Measurements from ENCODE around the gene TBL1Y.

Gene TBL1Y

GRCh38 chrY:6921061-6921460 lies 10.6 kb downstream of the TBL1Y start:
- H3K4me3 ChIP-seq: no peak overlapping the region
- H3K4me2 ChIP-seq: no peak overlapping the region
- H3K36me3 ChIP-seq: no peaks in the 10 kb centered on the region
- H3K4me1 ChIP-seq: no peaks in the 10 kb centered on the region
- H3K9ac ChIP-seq: no peak overlapping the region
- H3K27ac ChIP-seq: no peak overlapping the region
- no peaks in the 10 kb centered on the region for H3K9me3 ChIP-seq
- no peak for TF ChIP-seq Cebpa-rat (IDR thresholded peaks at IDR 0.05)
- H4K20me1 ChIP-seq: no peaks in the 10 kb centered on the region
- no peaks in the 10 kb centered on the region for H3K27me3 ChIP-seq

GRCh38 chrY:6928265-6928664 lies 17.8 kb downstream of the TBL1Y start:
- Histone ChIP-seq H3K27ac (no peak overlapping the region), H3K27me3 (no peaks in the 10 kb centered on the region)
- TF ChIP-seq Cebpa-rat (IDR thresholded peaks at IDR 0.05): no peak

GRCh38 chrY:6929237-6929636 lies 18.7 kb downstream of the TBL1Y start:
- H3K27me3 ChIP-seq: no peaks in the 10 kb centered on the region
- H3K4me1 ChIP-seq: no peaks in the 10 kb centered on the region
- H3K27ac ChIP-seq: no peak overlapping the region
- no peak overlapping the region for H3K9ac ChIP-seq
- no peaks in the 10 kb centered on the region for H4K20me1 ChIP-seq
- no peak overlapping the region for H3K4me3 ChIP-seq
- no peak for TF ChIP-seq Cebpa-rat (IDR thresholded peaks at IDR 0.05)
- no peaks in the 10 kb centered on the region for H3K36me3 ChIP-seq
- no peaks in the 10 kb centered on the region for H3K9me3 ChIP-seq
- H3K4me2 ChIP-seq: no peak overlapping the region

More at GRCh38 chrY:6928265-6928664, 17.8 kb downstream of the TBL1Y start:
- H3K4me1 ChIP-seq: no peaks in the 10 kb centered on the region
- H3K4me2 ChIP-seq: no peak overlapping the region
- no peaks in the 10 kb centered on the region for H3K36me3 ChIP-seq
- no peaks in the 10 kb centered on the region for H3K9me3 ChIP-seq
- H3K4me3 ChIP-seq: no peak overlapping the region
- no peak overlapping the region for H3K9ac ChIP-seq
- H4K20me1 ChIP-seq: no peaks in the 10 kb centered on the region

- H3K4me2 ChIP-seq: no peak overlapping the region
- no peaks in the 10 kb centered on the region for H3K36me3 ChIP-seq
- H3K4me3 ChIP-seq: no peak overlapping the region
- no peaks in the 10 kb centered on the region for H3K9me3 ChIP-seq
- H3K9ac ChIP-seq: no peak overlapping the region
- no peaks in the 10 kb centered on the region for H3K27me3 ChIP-seq
- H4K20me1 ChIP-seq: no peaks in the 10 kb centered on the region
- no peak overlapping the region for H3K27ac ChIP-seq
- TF ChIP-seq Cebpa-rat (IDR thresholded peaks at IDR 0.05): no peak
- no peaks in the 10 kb centered on the region for H3K4me1 ChIP-seq
These were observed 21.4 kb downstream of the TBL1Y start for GRCh38 chrY:6931779-6932396.

GRCh38 chrY:6935497-6935896 lies 25.0 kb downstream of the TBL1Y start:
- H3K4me1 ChIP-seq: no peaks in the 10 kb centered on the region
- H3K4me3 ChIP-seq: no peak overlapping the region
- H3K4me2 ChIP-seq: no peak overlapping the region
- H3K27me3 ChIP-seq: no peaks in the 10 kb centered on the region
- H3K27ac ChIP-seq: no peak overlapping the region
- no peaks in the 10 kb centered on the region for H3K36me3 ChIP-seq
- H3K9me3 ChIP-seq: no peaks in the 10 kb centered on the region
- H3K9ac ChIP-seq: no peak overlapping the region
- no peaks in the 10 kb centered on the region for H4K20me1 ChIP-seq
- no peak for TF ChIP-seq Cebpa-rat (IDR thresholded peaks at IDR 0.05)

- no peaks in the 10 kb centered on the region for H3K4me1 ChIP-seq
These were observed 37.2 kb downstream of the TBL1Y start for GRCh38 chrY:6947695-6948094.

GRCh38 chrY:6948378-6948777 lies 37.9 kb downstream of the TBL1Y start:
- Histone ChIP-seq H3K9ac (no peak overlapping the region), H3K9me3 (no peaks in the 10 kb centered on the region), H3K36me3 (no peaks in the 10 kb centered on the region), H3K27ac (no peak overlapping the region), H4K20me1 (no peaks in the 10 kb centered on the region), H3K4me2 (no peak overlapping the region), H3K27me3 (no peaks in the 10 kb centered on the region), H3K4me3 (no peak overlapping the region), H3K4me1 (no peaks in the 10 kb centered on the region)
- TF ChIP-seq Cebpa-rat (IDR thresholded peaks at IDR 0.05): no peak

More at GRCh38 chrY:6947695-6948094, 37.2 kb downstream of the TBL1Y start:
- H3K27me3 ChIP-seq: no peaks in the 10 kb centered on the region
- no peak overlapping the region for H3K4me2 ChIP-seq
- H3K36me3 ChIP-seq: no peaks in the 10 kb centered on the region
- no peak for TF ChIP-seq Cebpa-rat (IDR thresholded peaks at IDR 0.05)
- H3K27ac ChIP-seq: no peak overlapping the region
- no peak overlapping the region for H3K9ac ChIP-seq
- no peak overlapping the region for H3K4me3 ChIP-seq
- no peaks in the 10 kb centered on the region for H4K20me1 ChIP-seq
- no peaks in the 10 kb centered on the region for H3K9me3 ChIP-seq

- H3K4me3 ChIP-seq: no peak overlapping the region
- no peak for TF ChIP-seq Cebpa-rat (IDR thresholded peaks at IDR 0.05)
- no peaks in the 10 kb centered on the region for H3K36me3 ChIP-seq
- no peaks in the 10 kb centered on the region for H3K27me3 ChIP-seq
- H3K27ac ChIP-seq: no peak overlapping the region
- no peak overlapping the region for H3K9ac ChIP-seq
- no peaks in the 10 kb centered on the region for H3K4me1 ChIP-seq
- no peak overlapping the region for H3K4me2 ChIP-seq
- H4K20me1 ChIP-seq: no peaks in the 10 kb centered on the region
- no peaks in the 10 kb centered on the region for H3K9me3 ChIP-seq
These were observed 39.5 kb downstream of the TBL1Y start for GRCh38 chrY:6949947-6950346.

- Histone ChIP-seq H3K4me2 (no peak overlapping the region), H3K9me3 (no peaks in the 10 kb centered on the region), H3K27ac (no peak overlapping the region), H3K9ac (no peak overlapping the region), H3K36me3 (no peaks in the 10 kb centered on the region), H3K4me3 (no peak overlapping the region), H4K20me1 (no peaks in the 10 kb centered on the region), H3K4me1 (no peaks in the 10 kb centered on the region), H3K27me3 (no peaks in the 10 kb centered on the region)
- no peak for TF ChIP-seq Cebpa-rat (IDR thresholded peaks at IDR 0.05)
These were observed 54.2 kb downstream of the TBL1Y start for GRCh38 chrY:6964732-6965131.

GRCh38 chrY:6966521-6966920 lies 56.0 kb downstream of the TBL1Y start:
- Histone ChIP-seq H3K36me3 (no peaks in the 10 kb centered on the region), H3K4me3 (no peak overlapping the region), H3K9ac (no peak overlapping the region), H3K27ac (no peak overlapping the region), H3K9me3 (no peaks in the 10 kb centered on the region), H3K4me1 (no peaks in the 10 kb centered on the region), H3K4me2 (no peak overlapping the region), H3K27me3 (no peaks in the 10 kb centered on the region), H4K20me1 (no peaks in the 10 kb centered on the region)
- no peak for TF ChIP-seq Cebpa-rat (IDR thresholded peaks at IDR 0.05)

- TF ChIP-seq Cebpa-rat (IDR thresholded peaks at IDR 0.05): no peak
- no peak overlapping the region for H3K4me2 ChIP-seq
- no peak overlapping the region for H3K9ac ChIP-seq
- H3K9me3 ChIP-seq: no peaks in the 10 kb centered on the region
- no peak overlapping the region for H3K27ac ChIP-seq
- no peaks in the 10 kb centered on the region for H3K27me3 ChIP-seq
- no peaks in the 10 kb centered on the region for H3K36me3 ChIP-seq
- H3K4me3 ChIP-seq: no peak overlapping the region
- H4K20me1 ChIP-seq: no peaks in the 10 kb centered on the region
- H3K4me1 ChIP-seq: no peaks in the 10 kb centered on the region
These were observed 57.2 kb downstream of the TBL1Y start for GRCh38 chrY:6967736-6968135.
